GM15510 (cell line): ENCODE data around the gene FBLN2.

Source experiments
- POLR2A ChIP-seq: IDR thresholded peaks from 3 replicates; pipeline ENCODE4 v1.6.1; 2011; ENCODE audit warnings: borderline replicate concordance; ENCODE audit not compliant: insufficient read length; ENCODE audit errors: extremely low read depth

Gene FBLN2

GRCh38 chr3:13637311-13637891 is 88.5 kb downstream of the FBLN2 start:
- no peak for TF ChIP-seq POLR2A

- TF ChIP-seq POLR2A = no peak
These were observed 89.0 kb downstream of the FBLN2 start for GRCh38 chr3:13637953-13638352.

GRCh38 chr3:13638927-13639326 is 90.0 kb downstream of the FBLN2 start:
- TF ChIP-seq POLR2A = no peak

- TF ChIP-seq POLR2A = no peak
These were observed 93.7 kb downstream of the FBLN2 start for GRCh38 chr3:13642597-13642996.

GRCh38 chr3:13644341-13645117 is 95.6 kb downstream of the FBLN2 start:
- TF ChIP-seq POLR2A = no peak

GRCh38 chr3:13645801-13646637 is 97.1 kb downstream of the FBLN2 start:
- no peak for TF ChIP-seq POLR2A

- no peak for TF ChIP-seq POLR2A
These were observed 98.6 kb downstream of the FBLN2 start for GRCh38 chr3:13647298-13648059.

GRCh38 chr3:13648060-13649001 is 99.4 kb downstream of the FBLN2 start:
- no peak for TF ChIP-seq POLR2A

- no peak for TF ChIP-seq POLR2A
These were observed 101.5 kb downstream of the FBLN2 start for GRCh38 chr3:13650210-13651056.

- no peak for TF ChIP-seq POLR2A
These were observed 102.1 kb downstream of the FBLN2 start for GRCh38 chr3:13651057-13651400.

- TF ChIP-seq POLR2A = no peak
These were observed 103.0 kb downstream of the FBLN2 start for GRCh38 chr3:13651775-13652428.

- no peak for TF ChIP-seq POLR2A
These were observed 103.8 kb downstream of the FBLN2 start for GRCh38 chr3:13652728-13653127.
